IPS DF 19.7 (cell line): ENCODE measurements around the gene AMN.

Source experiments
- DNase-seq: peaks from one replicate; pipeline ENCODE4 v3.0.0-alpha.2; 2013; ENCODE audit warnings: low read depth, low spot score

AMN gene

DNA sequence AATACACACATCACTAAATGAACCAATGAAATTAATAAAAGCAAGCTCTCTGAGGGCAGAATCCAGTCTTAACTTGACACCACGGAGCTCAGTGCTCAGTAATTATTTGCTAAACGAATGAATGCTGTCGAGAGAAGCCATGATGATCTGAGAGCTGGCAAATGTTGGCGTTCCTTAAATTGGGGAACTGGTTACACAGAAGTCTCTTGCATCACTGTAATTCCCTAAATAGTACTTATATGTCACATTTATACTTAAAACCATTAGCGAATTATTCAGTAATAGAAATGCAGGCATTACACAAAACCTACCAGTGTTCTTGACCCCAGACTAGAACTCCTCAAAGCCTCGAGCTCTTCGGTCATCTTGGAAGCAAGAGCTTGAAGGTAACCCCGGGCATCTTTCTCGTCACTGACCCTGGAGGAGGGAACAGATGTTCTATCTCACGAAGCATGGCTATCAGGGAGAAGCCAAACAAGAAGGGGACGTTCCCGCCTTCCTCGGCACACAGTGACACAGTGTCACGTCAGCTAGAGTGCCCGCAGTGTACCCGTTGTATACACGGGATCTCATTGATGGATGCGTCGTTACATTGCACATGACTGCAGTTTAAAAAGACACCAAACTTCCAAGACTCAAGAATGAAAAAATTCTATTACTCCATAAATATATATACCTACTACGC, 43.6 kb downstream of the AMN start:
- no peak for DNase-seq

DNA sequence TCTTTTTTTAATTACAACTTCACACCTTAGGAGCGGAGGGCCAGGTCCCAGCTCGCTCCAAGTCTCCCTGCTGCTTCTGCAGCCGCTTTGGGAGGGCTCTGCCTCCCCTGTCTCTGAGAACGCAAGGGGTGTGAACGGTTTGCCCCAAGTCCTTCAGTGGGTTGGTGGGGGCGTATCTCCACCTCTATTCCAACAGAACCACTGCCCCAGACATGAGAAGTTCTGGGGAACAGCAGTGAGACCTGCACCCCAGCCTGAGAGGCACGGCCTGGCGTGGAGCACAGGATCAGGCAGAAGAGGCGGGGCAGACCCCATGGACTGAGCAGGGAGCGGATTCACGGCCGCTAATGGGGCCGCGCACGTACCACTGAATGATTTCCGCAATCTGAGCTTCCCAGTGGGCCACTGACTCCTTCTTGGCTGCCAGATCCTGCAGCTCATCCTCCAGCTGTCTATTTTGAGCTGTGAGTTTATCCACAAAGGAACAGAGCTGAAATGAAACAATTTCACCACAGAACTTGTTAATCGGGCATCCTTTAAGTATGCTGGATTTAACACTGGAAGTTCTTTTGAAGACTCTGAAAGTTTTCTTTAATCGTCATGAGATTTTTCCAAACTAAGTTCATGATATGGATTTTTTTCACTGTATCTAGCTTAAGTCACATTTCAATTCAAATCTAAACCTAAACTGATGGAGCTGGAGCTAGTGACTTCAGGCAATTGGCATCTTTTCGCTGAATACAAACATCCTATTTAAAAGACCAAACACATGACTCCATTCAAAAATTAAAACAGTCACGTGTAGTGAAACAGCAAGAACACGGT, 44.4 kb downstream of the AMN start:
- DNase-seq = no peak

DNA sequence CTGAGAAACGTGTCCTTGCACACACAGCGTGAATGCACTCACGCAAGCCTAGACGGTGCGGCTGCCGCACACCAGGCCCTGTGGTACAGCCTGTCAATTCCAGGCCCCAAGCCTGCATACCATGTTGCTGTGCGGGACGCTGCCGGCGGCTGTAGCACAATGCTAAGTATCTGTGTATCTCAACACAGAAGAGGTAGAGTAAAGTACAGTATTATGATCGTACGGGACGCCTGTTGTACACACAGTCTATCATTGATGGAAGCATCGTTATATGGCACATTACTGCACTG, 45.0 kb downstream of the AMN start:
- DNase-seq = no peak

DNA sequence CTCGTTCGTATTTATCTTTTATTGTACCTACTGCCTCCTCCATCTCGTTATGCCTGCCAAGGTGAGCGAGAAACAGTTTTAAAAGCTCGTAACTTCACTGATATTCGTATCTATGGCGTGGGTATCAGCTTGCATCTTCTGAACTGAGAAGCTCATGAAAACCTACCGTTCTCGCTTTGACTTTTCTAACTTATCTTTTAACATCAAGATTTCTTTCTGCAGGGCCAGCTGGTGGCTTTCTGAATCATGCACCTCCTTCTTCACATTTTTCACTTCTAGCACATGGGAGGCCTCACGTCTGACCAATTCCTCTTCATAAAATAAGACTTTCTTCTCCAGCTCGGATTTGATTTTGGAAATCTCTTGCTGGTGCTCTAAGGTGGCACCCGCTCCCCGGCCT, 45.8 kb downstream of the AMN start:
- no peak for DNase-seq

DNA sequence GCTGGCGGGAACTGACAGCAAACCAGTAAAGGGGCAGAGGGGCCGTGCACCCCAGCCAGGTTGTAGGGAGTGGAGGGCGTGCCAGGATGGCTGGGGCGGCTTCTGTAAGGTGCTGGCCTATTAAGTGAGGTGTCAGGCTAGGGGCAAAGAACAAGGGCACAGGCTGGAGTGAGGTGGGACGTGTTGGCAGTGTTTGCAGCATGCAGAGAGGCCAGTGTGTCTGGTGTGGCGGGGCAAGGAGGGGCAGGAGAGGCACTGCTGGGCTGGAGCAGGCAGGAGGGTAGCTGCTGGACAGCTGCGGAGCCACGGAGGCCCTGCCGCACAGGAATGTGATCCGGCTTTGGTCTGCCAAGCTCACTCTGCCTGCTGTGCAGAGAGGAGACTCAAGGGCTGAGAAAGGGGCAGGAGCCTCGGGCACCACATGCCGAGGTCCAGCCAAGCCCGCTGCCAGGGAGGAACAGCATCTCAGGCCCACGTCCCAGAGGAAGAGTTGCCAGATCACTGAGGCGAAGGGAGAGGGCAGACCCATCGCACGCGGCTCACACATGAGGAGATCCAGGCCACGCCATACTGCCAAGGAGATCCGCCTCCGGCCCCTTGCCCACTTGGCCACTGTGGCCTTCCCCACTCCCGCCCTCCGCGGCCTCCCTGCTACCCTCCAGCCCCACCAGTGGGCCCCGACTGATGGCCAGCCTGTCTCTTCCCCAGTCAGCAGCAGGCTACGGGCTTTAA, 46.8 kb downstream of the AMN start:
- DNase-seq = no peak

DNA sequence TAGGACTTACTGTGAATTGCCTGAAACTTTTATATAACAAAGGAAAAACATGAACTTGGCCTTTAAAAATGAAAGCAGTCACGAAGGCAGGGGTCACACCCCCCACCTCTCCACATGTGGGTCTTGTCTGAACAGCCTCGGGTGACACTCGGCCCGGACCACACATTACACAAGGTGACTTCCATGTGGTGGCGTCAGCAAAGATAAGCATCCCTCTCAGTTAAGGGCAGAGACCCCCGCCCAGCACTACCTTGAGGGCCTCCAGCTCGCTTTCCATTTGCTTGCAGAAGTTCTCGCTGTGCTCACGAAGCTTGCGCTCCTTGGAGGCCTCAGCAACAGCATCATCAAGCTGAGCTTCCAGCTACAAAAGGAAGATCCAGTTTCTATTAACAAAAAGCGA, 47.4 kb downstream of the AMN start:
- no peak for DNase-seq

DNA sequence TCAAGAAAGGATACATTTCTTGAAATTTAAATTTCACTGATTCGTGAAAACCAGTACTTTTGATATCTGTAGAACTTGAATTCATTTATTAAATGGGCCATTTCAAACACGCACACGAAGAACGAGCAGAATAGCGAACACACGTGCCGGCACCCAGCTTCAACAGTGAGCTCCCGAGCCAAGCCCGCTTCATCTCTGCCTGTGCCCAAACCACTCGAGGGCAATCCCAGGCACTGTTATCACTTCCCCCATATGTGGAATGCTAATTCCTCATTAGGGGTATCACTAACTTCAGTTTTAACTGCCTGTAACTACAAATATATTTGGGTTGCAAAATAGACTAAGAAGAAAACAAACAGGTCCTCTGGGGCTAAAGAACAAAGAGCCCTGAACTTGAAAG, 48.0 kb downstream of the AMN start:
- DNase-seq = no peak

DNA sequence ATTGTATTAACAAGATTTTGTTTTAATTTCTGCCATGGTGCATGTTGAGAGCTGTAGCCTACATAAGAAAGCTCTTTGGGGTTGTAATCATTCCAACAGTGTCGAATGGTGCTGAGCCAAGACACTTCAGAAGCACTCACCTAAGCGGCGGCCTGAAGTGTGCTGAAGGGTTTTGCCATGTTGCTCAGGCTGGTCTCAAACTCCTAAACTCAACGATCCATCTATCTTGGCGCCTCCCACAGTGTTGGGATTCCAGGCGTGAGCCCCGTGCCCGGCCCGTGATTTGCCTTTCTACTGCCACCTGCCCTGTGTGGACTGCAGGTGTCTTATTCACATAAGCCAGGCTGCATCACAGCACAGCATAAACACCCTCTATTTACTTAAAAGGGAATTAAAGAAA, 48.9 kb downstream of the AMN start:
- no peak for DNase-seq

DNA sequence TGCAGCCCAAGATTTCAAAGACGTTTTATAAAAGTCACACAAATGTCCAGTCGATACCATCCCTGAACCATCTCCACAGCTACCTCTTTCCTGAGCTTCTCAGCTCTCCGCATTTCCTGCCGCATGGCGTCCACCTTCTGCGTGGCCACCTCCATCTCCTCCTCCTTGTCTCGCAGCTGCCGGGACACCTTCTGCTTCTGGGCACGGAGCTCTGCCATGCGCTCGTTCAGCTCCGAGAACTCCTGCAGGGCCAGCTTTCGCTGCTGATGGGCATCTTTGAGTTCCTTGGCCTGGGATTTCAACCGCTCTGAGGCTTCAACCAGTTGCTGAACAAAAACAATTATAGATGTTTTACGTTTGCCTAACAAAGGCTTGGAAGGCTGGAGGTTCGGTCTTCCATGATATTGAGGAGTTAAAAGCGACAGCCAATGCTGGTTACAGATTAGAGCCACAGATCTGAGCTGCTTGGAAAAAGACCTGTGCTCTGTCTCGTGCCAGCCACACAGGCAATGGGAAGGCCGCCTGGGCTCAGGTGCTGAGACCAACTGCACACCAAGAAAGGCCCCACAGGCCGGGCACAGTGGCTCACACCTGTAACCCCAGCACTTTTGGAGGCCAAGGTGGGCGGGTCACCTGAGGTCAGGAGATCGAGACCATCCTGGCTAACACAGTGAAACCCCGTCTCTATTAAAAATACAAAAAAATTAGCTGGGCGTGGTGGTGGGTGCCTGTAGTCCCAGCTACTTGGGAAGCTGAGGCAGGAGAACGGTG, 49.6 kb downstream of the AMN start:
- no peak for DNase-seq

DNA sequence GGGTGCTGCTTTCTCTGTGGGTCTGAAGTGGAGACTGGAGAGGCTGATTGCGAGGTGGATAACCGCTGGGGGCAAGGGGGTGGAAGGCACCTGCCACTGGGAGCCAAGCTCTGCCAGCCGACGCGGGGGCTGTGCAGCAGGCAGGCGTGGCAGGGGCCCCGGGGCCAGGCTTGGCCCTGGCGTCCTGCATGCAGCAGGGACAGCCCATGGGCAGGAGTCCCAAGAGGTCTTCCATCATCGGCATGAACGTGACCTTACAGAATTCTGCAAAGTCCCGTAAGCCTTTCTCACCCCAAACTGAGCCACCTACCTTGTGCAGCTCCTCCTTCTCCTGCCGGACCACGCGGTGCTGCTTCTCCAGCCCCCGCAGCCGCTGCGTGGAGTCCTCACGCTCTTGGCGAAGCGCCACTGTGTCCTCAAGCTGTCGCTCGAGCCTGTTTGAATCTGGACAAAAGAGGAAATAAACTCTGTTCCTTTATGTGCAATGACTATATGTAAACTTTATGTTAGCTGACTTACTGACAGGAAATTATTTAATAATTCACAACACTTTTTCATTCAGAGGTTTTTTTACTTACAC, 51.3 kb downstream of the AMN start:
- no peak for DNase-seq

DNA sequence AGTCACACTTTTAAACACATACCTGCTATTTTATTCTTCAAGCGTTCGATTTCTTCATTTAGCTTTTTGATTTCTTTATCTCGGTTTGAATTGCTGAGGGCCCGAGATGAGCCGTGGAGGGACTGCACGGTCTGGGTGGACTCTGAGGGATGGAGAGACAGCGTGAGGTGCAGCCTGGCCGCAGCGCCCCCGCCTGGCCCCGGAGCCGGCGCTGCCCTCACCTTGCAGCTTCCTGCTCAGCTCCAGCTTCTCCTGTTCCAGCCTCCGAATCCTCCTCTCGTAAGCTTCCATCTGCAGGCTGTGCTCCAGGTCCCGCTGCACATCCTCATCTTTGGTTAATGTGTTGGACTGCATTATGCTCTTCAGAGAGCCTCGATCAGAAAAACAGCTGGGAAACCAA, 53.2 kb downstream of the AMN start:
- no peak for DNase-seq

DNA sequence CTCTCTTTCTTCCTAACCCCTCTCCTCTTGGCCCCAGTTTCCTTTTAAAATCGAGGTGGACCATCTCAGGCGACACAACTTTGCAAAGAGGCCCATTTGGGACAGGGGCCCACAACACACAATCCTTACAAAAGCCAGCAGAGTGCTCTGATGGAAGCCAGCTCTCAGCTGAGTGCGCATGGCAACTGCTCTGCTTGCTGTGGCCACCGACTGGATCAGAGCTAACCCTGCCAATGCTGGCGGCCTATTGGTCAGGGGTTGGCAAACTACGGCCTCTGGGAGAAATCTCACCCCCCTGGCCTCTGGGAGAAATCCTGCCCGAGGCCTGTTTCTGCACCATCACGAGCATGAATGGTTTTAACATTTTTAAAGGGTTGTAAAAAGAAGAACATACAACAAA, 55.0 kb downstream of the AMN start:
- no peak for DNase-seq

DNA sequence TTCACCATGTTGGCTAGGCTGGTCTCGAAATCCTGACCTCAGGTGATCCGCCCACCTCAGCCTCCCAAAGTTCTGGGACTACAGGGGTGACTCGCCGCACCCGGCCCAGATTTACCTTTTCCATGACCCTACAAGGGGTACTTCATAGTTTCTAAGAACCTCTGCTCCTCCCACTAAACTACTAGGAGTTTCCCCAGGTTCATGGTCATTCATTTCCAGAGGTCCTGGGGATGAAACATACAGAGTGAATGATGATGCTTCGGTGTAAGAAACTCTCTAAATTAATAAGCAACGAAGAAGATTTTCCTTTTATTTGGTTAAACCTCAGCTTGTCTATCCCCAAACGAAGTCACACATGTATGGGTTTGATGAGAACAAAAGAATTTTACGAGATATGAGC, 56.9 kb downstream of the AMN start:
- DNase-seq = no peak

DNA sequence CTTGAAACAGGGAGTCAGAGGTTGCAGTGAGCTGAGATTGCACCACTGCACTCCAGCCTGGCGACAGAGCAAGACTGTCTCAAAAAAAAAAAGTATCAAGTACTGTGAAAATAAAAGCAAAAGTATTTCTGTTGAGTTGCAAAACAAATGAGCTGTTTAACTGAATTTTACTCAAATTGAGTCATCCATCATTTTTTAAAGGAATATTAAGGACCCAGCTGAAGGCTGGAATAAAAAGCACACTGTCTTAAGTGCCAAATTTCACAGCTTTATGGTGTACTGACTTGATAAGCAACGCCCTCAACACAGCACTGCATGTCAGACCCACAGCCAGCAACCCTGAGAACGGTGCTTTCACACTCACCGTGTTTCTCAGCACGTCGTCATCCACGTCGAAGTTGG, 57.9 kb downstream of the AMN start:
- DNase-seq = no peak
